HG02885 (cell line): Measurements from ENCODE around the gene ZMAT5.

Source experiments
- ATAC-seq: cut with Tn5 transposase; IDR thresholded peaks from one replicate; pipeline ENCODE4 v1.9.1; 2021; ENCODE audit warnings: mild to moderate bottlenecking; ENCODE audit not compliant: unreplicated experiment, poor library complexity

ZMAT5 gene

GRCh38 chr22:29715705-29716104, 51.1 kb downstream of the ZMAT5 start:
- ATAC-seq = no peak

- ATAC-seq = no peak
These were observed 51.6 kb downstream of the ZMAT5 start for GRCh38 chr22:29715240-29715639.

GRCh38 chr22:29713156-29713727, 53.6 kb downstream of the ZMAT5 start:
- no peak for ATAC-seq

GRCh38 chr22:29712119-29712518, 54.7 kb downstream of the ZMAT5 start:
- no peak for ATAC-seq

- no peak for ATAC-seq
These were observed 55.7 kb downstream of the ZMAT5 start for GRCh38 chr22:29710922-29711593.

- ATAC-seq = no peak
These were observed 56.6 kb downstream of the ZMAT5 start for GRCh38 chr22:29710193-29710592.

- no peak for ATAC-seq
These were observed 59.3 kb downstream of the ZMAT5 start for GRCh38 chr22:29707471-29707870.

GRCh38 chr22:29707010-29707409, 59.8 kb downstream of the ZMAT5 start:
- no peak for ATAC-seq

- ATAC-seq = no peak
These were observed 60.3 kb downstream of the ZMAT5 start for GRCh38 chr22:29706486-29706885.

- no peak for ATAC-seq
These were observed 61.2 kb downstream of the ZMAT5 start for GRCh38 chr22:29705651-29706050.

- no peak for ATAC-seq
These were observed 62.1 kb downstream of the ZMAT5 start for GRCh38 chr22:29704528-29705285.

- no peak for ATAC-seq
These were observed 63.1 kb downstream of the ZMAT5 start for GRCh38 chr22:29703569-29704195.

- no peak for ATAC-seq
These were observed 63.8 kb downstream of the ZMAT5 start for GRCh38 chr22:29702931-29703501.

GRCh38 chr22:29702000-29702930, 64.5 kb downstream of the ZMAT5 start:
- no peak for ATAC-seq

- no peak for ATAC-seq
These were observed 65.4 kb downstream of the ZMAT5 start for GRCh38 chr22:29701155-29701999.

GRCh38 chr22:29700900-29701154, 66.0 kb downstream of the ZMAT5 start:
- no peak for ATAC-seq

- no peak for ATAC-seq
These were observed 66.5 kb downstream of the ZMAT5 start for GRCh38 chr22:29700206-29700899.

GRCh38 chr22:29697853-29698598, 68.8 kb downstream of the ZMAT5 start:
- ATAC-seq = no peak
